ENCODE results near the gene FOXA1.

DNA sequence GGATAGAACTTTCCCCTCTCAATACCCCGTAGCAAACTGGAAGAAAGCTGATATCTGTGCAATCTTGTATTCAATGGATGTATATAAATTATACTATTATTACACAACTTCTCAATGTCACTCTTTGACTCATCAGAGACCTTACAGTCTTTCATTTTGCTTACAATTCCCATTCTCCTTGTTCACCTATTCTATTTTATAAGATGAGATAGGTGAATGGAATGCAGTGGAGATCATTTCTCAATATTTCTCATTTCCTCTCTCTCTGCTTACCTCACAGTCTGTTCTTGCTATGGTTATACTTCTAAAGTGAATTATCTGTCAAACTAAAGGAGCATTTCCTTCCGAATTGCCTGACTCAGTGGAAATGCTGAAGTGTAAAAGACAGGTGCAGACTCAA, 14.9 kb downstream of the FOXA1 start:
- TF ChIP-seq, protein P1, sequence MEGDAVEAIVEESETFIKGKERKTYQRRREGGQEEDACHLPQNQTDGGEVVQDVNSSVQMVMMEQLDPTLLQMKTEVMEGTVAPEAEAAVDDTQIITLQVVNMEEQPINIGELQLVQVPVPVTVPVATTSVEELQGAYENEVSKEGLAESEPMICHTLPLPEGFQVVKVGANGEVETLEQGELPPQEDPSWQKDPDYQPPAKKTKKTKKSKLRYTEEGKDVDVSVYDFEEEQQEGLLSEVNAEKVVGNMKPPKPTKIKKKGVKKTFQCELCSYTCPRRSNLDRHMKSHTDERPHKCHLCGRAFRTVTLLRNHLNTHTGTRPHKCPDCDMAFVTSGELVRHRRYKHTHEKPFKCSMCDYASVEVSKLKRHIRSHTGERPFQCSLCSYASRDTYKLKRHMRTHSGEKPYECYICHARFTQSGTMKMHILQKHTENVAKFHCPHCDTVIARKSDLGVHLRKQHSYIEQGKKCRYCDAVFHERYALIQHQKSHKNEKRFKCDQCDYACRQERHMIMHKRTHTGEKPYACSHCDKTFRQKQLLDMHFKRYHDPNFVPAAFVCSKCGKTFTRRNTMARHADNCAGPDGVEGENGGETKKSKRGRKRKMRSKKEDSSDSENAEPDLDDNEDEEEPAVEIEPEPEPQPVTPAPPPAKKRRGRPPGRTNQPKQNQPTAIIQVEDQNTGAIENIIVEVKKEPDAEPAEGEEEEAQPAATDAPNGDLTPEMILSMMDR (IDR thresholded peaks at IDR 0.05) = no peak
- no peak for TF ChIP-seq POLR2AphosphoS5 (IDR thresholded peaks at IDR 0.05)

All from sigmoid colon (tissue), 4 donors.